HG03280 (cell line): ENCODE measurements around the gene MX2.
"Not testable (repeated sequence)": the region's sequence is repeated elsewhere in the genome, so short reads cannot be mapped to it uniquely, and the experiment has no call there.

Experiments used
- ATAC-seq: cut with Tn5 transposase; IDR thresholded peaks from one replicate; pipeline ENCODE4 v1.9.1; 2021; ENCODE audit warnings: mild to moderate bottlenecking, moderate library complexity; ENCODE audit not compliant: unreplicated experiment

Gene MX2

DNA sequence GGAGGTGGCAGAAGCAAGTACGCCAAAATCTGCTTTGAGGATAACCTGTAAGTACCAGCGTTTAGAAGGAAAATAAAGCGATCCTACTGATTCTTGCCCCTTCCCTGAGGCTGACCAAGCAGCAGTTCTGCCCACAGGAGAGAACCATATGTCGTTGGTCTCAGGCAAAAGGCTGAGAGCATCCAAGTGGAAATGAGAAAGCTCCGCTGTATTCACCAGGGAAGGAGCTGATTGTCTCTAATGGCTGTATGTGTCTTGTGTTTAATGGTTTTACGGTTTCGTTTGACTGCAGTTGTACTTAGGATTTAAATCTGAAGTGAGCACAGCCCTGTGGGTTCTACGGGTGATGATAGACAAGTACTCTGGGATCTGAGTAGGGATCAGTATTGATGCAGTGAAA is 23.4 kb upstream of the MX2 start:
- ATAC-seq, result no peak

GRCh38 chr21:41342035-41342434 is 19.8 kb upstream of the MX2 start:
- ATAC-seq, result no peak

- no peak for ATAC-seq
Observed at GRCh38 chr21:41344146-41344545, 17.7 kb upstream of the MX2 start.

- no peak for ATAC-seq
Observed at GRCh38 chr21:41345356-41345755, 16.5 kb upstream of the MX2 start.

DNA sequence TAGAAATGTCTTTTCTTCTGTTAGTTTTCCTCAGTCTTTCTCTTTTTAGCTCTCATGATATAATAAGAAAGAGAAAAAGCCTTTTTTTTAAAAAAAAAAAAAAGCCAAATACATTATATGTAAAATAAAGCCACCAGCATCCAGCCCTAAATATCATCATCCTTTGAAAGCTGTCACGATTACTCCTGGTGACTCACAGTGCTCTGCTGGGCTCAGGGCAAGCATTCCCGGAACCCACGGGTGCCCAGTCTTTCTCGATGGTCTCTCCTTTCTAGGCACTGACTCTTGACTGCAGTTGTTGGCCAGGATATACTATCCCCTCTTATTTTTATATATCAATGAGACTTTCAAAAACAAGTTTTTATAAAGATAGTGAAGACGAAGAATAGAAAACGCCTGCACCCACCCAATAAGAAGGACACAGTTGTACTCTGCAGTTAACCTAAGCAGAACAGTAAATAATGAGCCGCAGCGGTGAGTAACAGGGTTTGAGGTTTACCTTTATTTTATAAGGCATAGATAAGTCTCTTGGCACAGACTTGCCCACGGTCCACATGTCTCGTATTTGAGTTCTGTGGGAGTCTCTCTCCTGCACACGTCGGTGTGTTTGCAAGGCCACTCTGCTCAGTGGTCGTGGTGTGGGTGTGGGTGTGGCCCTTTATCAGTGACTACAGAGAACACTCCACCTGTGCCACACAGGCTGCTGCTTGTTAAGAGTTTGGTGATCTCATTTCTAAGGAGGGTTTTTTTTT is 15.7 kb upstream of the MX2 start:
- ATAC-seq, result no peak

- ATAC-seq, result no peak
Observed at GRCh38 chr21:41346758-41347157, 15.1 kb upstream of the MX2 start.

DNA sequence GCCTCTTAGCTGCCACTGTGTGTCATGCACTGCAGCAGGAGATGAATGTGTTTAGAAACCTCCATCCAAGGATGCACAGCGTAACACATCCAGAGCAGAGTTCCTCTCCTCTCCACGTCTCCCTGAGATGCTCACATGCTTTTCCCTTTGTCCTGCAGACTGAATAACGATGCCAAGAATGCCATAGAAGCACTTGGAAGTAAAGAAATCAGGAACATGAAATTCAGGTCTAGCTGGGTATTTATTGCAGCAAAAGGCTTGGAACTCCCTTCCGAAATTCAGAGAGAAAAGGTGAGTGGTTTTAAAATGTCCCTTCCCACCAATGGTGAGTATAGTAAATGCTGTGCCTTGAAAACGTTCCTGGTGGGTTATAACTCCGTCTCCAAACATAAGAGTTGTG is 13.4 kb upstream of the MX2 start:
- ATAC-seq, result no peak

DNA sequence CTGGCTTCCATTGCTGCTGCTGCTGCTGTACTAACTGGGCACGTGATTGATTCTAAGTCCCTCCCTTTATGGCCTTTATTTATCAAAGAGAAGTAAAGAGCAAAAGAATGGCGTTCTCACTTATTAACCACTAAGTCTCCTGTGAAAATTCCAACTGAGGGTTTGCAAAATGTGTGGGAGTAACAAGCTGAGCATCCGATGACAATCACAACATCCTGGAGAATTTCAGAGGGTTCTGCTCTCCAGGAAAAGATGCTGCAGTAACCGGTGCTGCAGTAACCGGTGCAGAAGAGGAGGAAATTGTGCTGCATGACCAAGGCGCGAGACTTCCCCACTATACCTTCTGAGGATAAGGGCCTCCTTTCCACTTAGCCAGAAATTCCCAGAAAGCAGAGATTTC is 12.7 kb upstream of the MX2 start:
- ATAC-seq, result no peak

- ATAC-seq, result no peak
Observed at GRCh38 chr21:41349619-41350390, 12.0 kb upstream of the MX2 start.

GRCh38 chr21:41350436-41351155 is 11.2 kb upstream of the MX2 start:
- no peak for ATAC-seq

- no peak for ATAC-seq
Observed at GRCh38 chr21:41357546-41357945, 4.3 kb upstream of the MX2 start.

DNA sequence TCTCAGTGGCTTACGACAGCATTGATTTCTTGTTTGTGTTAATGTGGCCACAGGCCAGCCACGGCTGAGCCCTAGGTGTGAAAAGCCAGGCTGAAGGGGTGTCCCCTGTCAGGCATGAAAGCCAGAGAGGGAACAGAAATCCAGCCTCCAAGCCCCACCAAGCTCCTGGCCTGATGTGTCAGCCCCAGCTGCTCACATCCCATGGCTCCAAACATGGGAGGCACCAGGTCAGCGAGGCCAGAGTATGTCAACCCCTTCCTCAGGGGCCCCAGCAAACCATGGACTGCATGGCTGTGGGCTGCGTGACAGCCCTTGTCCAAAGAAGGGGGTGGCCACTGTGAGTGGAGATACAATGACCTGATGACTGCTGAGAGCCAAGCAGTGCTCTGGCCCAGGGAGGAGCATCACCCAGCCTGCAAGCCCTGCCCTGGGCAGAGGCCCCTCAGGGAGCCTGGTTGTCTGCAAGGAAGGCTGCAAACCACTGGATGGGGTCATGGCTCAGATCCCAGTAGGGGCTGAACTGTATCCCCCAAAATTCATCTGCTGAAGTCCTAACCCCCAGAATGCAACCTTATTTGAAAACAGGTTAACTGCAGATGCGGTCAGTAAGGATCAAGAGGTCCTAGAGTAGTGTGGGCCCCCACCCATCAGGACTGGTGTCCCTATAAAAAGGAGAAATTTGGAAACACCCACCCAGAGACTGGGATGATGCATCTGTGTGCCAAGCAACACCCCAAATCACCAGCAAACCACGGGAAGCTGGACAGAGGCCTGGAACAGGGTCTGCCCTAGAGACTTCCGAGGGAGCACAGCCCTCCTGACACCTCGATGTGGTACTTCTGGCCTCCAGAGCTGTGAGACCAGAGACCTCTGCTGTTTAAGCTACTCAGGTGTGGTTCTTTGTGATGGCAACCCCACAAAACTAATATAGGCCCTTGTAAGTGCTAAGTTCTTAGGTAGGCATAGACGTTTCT is 3.3 kb upstream of the MX2 start:
- ATAC-seq, result no peak

DNA sequence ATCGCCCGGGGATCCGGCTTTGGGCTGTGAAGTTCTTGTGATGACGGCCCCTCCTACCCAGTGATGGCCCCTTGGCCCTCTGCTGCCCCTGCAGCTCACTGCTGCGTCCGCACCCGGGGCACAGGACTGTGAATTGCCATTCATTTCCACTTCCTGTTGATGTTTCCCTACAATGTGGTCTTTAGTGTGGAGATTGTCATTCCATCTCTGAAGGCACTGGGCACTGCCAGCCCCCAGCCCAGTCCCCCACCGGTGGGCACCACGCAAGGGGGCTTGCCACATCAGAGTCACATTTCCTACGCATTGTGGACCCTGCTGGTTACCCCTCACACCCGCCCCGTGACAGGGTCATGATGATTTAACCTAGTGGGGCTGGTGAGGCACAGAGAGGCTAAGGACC is 2.5 kb upstream of the MX2 start:
- no peak for ATAC-seq

DNA sequence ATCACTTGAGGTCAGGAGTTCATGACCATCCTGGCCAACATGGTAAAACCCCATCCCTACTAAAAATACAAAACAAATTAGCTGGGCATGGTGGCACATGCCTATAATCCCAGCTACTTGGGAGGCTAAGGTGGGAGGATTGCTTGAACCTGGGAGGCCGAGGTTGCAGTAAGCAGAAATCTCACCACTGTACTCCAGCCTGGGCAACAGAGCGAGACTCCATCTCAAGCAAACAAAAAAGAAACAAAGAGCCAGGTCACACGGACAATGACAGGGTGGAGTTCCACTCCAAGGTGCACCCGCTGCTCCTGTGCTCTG is 2.1 kb upstream of the MX2 start:
- not testable (repeated sequence) for ATAC-seq

DNA sequence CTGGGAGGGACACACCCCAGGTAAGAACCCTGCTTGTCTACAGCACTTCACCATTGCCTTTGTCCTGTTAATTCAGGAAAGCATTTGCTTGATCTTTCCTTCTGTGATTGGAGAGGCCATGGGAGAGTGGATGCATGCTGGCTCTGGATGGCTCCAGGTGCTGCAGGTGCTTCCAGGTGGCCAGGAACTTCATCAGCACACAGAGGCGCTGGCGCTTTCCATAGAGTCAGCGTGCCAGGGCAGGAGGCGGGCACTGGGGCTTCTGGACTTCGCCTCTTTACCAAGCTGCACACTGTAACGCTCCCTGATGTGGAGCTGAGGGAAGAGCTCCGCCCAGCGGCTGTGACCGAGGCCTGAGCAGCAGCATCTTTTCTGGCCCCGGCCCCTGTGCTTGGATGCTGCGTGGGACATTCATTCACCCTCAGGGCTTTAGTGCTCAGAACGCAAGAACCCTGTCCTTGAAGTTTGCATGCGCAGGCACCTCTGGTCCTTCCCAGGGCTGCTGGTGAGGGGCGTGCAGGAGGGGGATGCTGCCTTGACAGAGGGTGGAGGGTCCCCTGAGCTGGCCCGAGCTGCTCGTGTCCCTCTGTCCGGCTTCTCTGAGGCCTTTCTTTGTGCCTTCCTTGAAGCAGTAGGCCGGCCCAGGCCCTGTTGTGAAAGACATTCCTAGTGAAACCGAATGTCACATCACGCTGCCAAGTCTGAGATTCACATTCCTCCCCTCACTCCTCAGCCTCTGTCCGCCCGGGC is 1.6 kb upstream of the MX2 start:
- no peak for ATAC-seq

DNA sequence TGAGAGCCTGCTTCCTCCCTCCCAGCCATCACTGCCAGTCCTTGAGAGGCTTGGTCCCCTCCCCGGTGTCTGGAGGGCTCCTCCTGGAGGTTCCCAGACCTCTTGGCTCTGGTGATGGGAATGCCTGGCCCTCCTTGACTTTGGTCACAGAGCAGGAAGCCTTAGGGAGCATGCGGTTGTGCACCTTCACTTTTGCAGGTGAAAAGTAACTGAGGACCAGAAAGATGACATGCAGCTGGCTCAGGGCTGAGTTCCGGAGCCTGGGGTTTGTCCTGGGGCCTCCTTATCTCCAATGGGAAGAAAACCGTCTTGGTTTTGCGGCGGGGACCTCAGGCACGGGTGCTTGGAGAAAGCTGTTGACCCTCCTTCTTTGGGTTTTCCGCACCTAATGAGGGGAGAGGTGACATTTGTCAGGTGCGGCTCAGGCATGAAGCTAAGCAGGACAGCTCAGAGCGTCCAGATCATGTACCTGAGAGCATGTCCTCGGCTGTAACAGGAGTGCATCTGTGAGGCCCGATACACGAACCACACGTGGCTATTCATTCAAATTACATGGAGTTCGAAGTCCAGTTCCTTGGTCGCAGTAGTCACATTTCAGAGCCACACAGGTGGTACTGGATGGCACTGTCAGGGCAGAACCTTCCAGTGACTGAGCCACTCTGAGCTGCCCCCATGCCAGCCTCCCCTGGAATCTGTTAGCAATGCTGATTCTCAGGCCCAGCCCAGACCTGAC is 608 bp upstream of the MX2 start:
- no peak for ATAC-seq

GRCh38 chr21:41362605-41363369 is 960 bp downstream of the MX2 start:
- no peak for ATAC-seq

DNA sequence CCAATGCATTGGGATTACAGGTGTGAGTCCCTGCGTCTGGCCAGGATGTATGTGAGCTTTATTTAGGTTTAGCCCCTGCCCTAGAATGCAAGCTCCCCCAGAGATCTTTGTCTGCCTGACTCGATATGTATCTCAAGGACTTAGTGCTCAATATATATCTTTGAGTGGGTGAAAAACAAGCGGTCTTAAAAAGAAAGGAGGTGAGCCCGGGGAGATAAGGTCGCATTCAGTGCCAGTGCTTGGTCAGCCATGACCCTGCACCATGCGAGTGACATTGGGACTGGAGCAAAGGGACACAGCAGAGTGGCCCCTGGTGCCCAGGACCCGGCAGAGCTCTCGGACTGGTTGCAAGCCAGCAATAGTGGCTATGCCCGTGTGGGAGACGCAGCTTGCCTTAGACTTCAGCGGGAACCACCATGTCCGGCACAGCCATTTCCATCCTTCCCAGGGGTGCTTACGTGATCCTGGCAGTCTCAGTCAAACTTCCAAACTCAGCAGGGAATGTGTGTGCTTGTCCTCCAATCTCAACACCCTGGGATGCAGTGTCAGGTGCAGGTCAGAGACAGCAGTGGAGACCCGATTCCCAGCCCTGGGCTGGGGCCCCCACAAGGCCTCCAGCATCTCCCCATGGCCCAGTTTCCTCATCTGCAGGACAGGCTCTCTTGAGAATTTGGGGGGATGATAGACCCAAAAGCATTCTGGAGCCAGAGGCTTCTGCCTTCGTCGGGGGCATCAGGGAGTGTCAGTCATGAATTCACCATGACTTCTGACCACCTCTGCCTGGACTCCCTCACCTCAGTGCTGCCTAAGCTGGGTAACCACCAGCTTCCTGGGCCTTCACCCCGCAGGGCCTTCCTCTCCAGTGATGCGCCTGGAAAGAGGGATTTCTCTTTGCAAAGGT is 1.8 kb downstream of the MX2 start:
- no peak for ATAC-seq
